Astrocyte (in vitro differentiated cells and primary cell): ENCODE data around the gene ZMIZ1. TPM values are rescaled to one million over a fixed set of nuclear protein-coding genes. Genes with fewer than 3 reads are reported as not detected.

Experiments used
- DNase-seq: peaks from one replicate; pipeline ENCODE4 v3.0.0-alpha.2; 2010; ENCODE audit warnings: low read depth
- FAIRE-seq: peaks from 2 replicates; lab custom pipeline; 2011; peaks lifted over from hg19 to GRCh38; lab: Jason Lieb, UNC
- H2AFZ ChIP-seq: 2 replicates; pipeline ENCODE4 v1.6.0; 2012; ENCODE audit warnings: low read depth, low read length, inconsistent platforms
- H3K27ac ChIP-seq: 2 replicates; pipeline ENCODE4 v1.5.1; 2011; ENCODE audit warnings: low read depth, low read length, inconsistent platforms
- H3K27me3 ChIP-seq: 2 replicates; pipeline ENCODE4 v1.6.0; 2011; ENCODE audit warnings: low read length, inconsistent platforms; ENCODE audit not compliant: insufficient read depth
- H3K36me3 ChIP-seq: 2 replicates; pipeline ENCODE4 v1.5.1; 2011; ENCODE audit warnings: low read length, inconsistent platforms; ENCODE audit not compliant: insufficient read depth
- H3K4me1 ChIP-seq: 2 replicates; pipeline ENCODE4 v1.5.1; 2011; ENCODE audit warnings: low read length, inconsistent platforms; ENCODE audit not compliant: insufficient read depth
- H3K4me2 ChIP-seq: 2 replicates; pipeline ENCODE4 v1.6.0; 2012; ENCODE audit warnings: low read length, inconsistent platforms
- H3K4me3 ChIP-seq: 2 replicates; pipeline ENCODE4 v1.5.1; 2011; ENCODE audit warnings: low read depth, mild to moderate bottlenecking, low read length, inconsistent platforms; ENCODE audit not compliant: insufficient read depth
- H3K79me2 ChIP-seq: 2 replicates; pipeline ENCODE4 v1.6.0; 2012; ENCODE audit warnings: mild to moderate bottlenecking, low read length, inconsistent platforms; ENCODE audit not compliant: insufficient read depth
- H3K9ac ChIP-seq: 2 replicates; pipeline ENCODE4 v1.6.0; 2012; ENCODE audit warnings: mild to moderate bottlenecking, low read length, inconsistent platforms
- H3K9me3 ChIP-seq: 2 replicates; pipeline ENCODE4 v1.5.1; 2012; ENCODE audit warnings: low read depth, mild to moderate bottlenecking, low read length, inconsistent platforms; ENCODE audit not compliant: insufficient read depth
- H4K20me1 ChIP-seq: 2 replicates; pipeline ENCODE4 v1.6.0; 2012; ENCODE audit warnings: low read length, inconsistent platforms; ENCODE audit not compliant: insufficient read depth
- H3K27ac Mint-ChIP-seq: one replicate; pipeline ENCODE4 v1.8.0; 2021; ENCODE audit warnings: mild to moderate bottlenecking, mixed read lengths; ENCODE audit not compliant: unreplicated experiment
- H3K27me3 Mint-ChIP-seq: one replicate; pipeline ENCODE4 v1.8.0; 2021; ENCODE audit warnings: low read depth, mixed read lengths; ENCODE audit not compliant: unreplicated experiment
- H3K36me3 Mint-ChIP-seq: one replicate; pipeline ENCODE4 v1.8.0; 2021; ENCODE audit warnings: low read depth, mixed read lengths; ENCODE audit not compliant: unreplicated experiment
- H3K4me1 Mint-ChIP-seq: one replicate; pipeline ENCODE4 v1.8.0; 2021; ENCODE audit warnings: low read depth, mixed read lengths; ENCODE audit not compliant: unreplicated experiment
- H3K4me3 Mint-ChIP-seq: one replicate; pipeline ENCODE4 v1.8.0; 2021; ENCODE audit warnings: mild to moderate bottlenecking, moderate library complexity, mixed read lengths; ENCODE audit not compliant: unreplicated experiment
- H3K9me3 Mint-ChIP-seq: one replicate; pipeline ENCODE4 v1.8.0; 2021; ENCODE audit warnings: mild to moderate bottlenecking, mixed read lengths; ENCODE audit not compliant: unreplicated experiment
- CTCF ChIP-seq: IDR thresholded peaks from 2 replicates; pipeline ENCODE4 v1.5.1; 2011; ENCODE audit warnings: low read depth, mild to moderate bottlenecking, inconsistent platforms, low read length, moderate library complexity; ENCODE audit not compliant: insufficient read depth
- EZH2 ChIP-seq: IDR thresholded peaks from 2 replicates; pipeline ENCODE4 v1.6.1; 2012; ENCODE audit warnings: mild to moderate bottlenecking, low read length, inconsistent platforms; ENCODE audit not compliant: insufficient read depth
- total RNA-seq: library from RNA; stranded (reverse); gene quantifications from 2 replicates; pipeline ENCODE4 v1.2.1, GENCODE V29; 2021

ZMIZ1 gene
- total RNA-seq, 1 donor from 2014 or later, result 45.5 TPM

- Histone ChIP-seq H3K27ac (peak overlapping the region; percentile 90), H3K4me1 (peaks cover 74% of the 10 kb centered on the region), H3K9ac (peak overlapping the region; percentile 65), H3K27me3 (no peaks in the 10 kb centered on the region), H3K4me2 (peak overlapping the region; percentile 65), H2AFZ (no peak overlapping the region), H3K79me2 (peaks cover 95% of the 10 kb centered on the region), H3K4me3 (no peak overlapping the region), H3K36me3 (no peaks in the 10 kb centered on the region), H4K20me1 (peaks cover 11% of the 10 kb centered on the region), H3K9me3 (no peaks in the 10 kb centered on the region)
- H3K27ac Mint-ChIP-seq, result peak overlapping the region; percentile 96
- DNase-seq (no peak), FAIRE-seq (no peak)
- TF ChIP-seq CTCF (no peak), EZH2 (no peak)
- H3K36me3 Mint-ChIP-seq, result peaks cover 8% of the 10 kb centered on the region
- H3K4me1 Mint-ChIP-seq, result peaks cover 56% of the 10 kb centered on the region
- no peaks in the 10 kb centered on the region for H3K27me3 Mint-ChIP-seq
- H3K4me3 Mint-ChIP-seq, result peak overlapping the region; percentile 11
- no peaks in the 10 kb centered on the region for H3K9me3 Mint-ChIP-seq
Measured at GRCh38 chr10:79156334-79157274, 87.8 kb downstream of the ZMIZ1 start.

- no peak overlapping the region for H3K4me3 Mint-ChIP-seq
- peaks cover 50% of the 10 kb centered on the region for H3K4me1 Mint-ChIP-seq
- no peak for TF ChIP-seq CTCF
- TF ChIP-seq EZH2, result no peak
- no peaks in the 10 kb centered on the region for H3K9me3 Mint-ChIP-seq
- Histone ChIP-seq H3K9me3 (no peaks in the 10 kb centered on the region), H3K4me3 (no peak overlapping the region), H3K27me3 (no peaks in the 10 kb centered on the region), H4K20me1 (peaks cover 22% of the 10 kb centered on the region), H3K9ac (peak overlapping the region; percentile 79), H3K79me2 (peaks cover 97% of the 10 kb centered on the region), H2AFZ (no peak overlapping the region), H3K36me3 (no peaks in the 10 kb centered on the region), H3K4me1 (peaks cover 67% of the 10 kb centered on the region), H3K4me2 (peak overlapping the region; percentile 65), H3K27ac (peak overlapping the region; percentile 90)
- H3K27ac Mint-ChIP-seq, result peak overlapping the region; percentile 96
- peaks cover 4% of the 10 kb centered on the region for H3K36me3 Mint-ChIP-seq
- FAIRE-seq, result no peak
- no peaks in the 10 kb centered on the region for H3K27me3 Mint-ChIP-seq
- no peak for DNase-seq
Measured at GRCh38 chr10:79158004-79158340, 89.2 kb downstream of the ZMIZ1 start.
